Muscle of leg (tissue), 11 donors: ENCODE results near the gene INPP4B. TPM values are rescaled to one million over a fixed set of nuclear protein-coding genes. Genes with fewer than 3 reads are reported as not detected.
"Not testable (repeated sequence)": the region's sequence is repeated elsewhere in the genome, so short reads cannot be mapped to it uniquely, and the experiment has no call there.

Source experiments
- DNase-seq: peaks from one replicate; pipeline ENCODE4 v3.0.0; 2013
- H3K27ac ChIP-seq: one replicate; pipeline ENCODE4 v1.5.1; 2013; ENCODE audit warnings: mild to moderate bottlenecking, low read length, control low read depth
- H3K27me3 ChIP-seq: one replicate; pipeline ENCODE4 v1.6.1; 2013; ENCODE audit warnings: low read length; ENCODE audit not compliant: control insufficient read depth, insufficient read depth
- H3K36me3 ChIP-seq: one replicate; pipeline ENCODE4 v1.6.1; 2013; ENCODE audit warnings: low read length; ENCODE audit not compliant: control insufficient read depth, insufficient read depth
- H3K4me1 ChIP-seq: one replicate; pipeline ENCODE4 v1.6.1; 2013; ENCODE audit warnings: low read length; ENCODE audit not compliant: control insufficient read depth, insufficient read depth
- H3K4me3 ChIP-seq: one replicate; pipeline ENCODE4 v1.5.1; 2013; ENCODE audit warnings: low read length, control low read depth
- H3K9me3 ChIP-seq: replicated peaks from 2 replicates; pipeline ENCODE4 v1.6.1; 2013; ENCODE audit warnings: low read depth, low read length; ENCODE audit not compliant: control insufficient read depth
- WGBS: methylation state at CpG from one replicate; pipeline ENCODE4 v1.1.5; 2013; ENCODE audit warnings: missing lambda C conversion rate; ENCODE audit not compliant: insufficient coverage; 5-methylcytosine and 5-hydroxymethylcytosine counted together
- polyA plus RNA-seq, 8 donors: library from polyadenylated mRNA; unstranded; fragments of 120-200 nt; gene quantifications; one replicate each; pipeline versions ENCODE4 v1.2.1 to v1.2.3, GENCODE V29; 2013; ENCODE audit warnings: inconsistent platforms in 1 of 8, low replicate concordance in 1 of 8; ENCODE audit not compliant: insufficient read length in 8 of 8, insufficient read depth in 1 of 8
- total RNA-seq: library from RNA; stranded (reverse); fragments of 120-200 nt; gene quantifications from one replicate; pipeline ENCODE4 v1.2.4, GENCODE V29; 2013

Gene INPP4B
- total and polyA plus RNA-seq, 9 donors, result 15.7 to 55.1 (median 30.6) TPM

- H3K4me1 ChIP-seq, result no peaks in the 10 kb centered on the region
- no peaks in the 10 kb centered on the region for H3K27me3 ChIP-seq
- DNase-seq, result no peak
- H3K36me3 ChIP-seq, result no peaks in the 10 kb centered on the region
- no peak overlapping the region for H3K4me3 ChIP-seq
- 70% methylated on average over 3 of the region's 5 CpGs for WGBS
- H3K9me3 ChIP-seq, result peaks cover 5% of the 10 kb centered on the region
- H3K27ac ChIP-seq, result no peak overlapping the region
Measured at GRCh38 chr4:142648378-142648777, 197.7 kb downstream of the INPP4B start.

- H3K27ac ChIP-seq, result no peak overlapping the region
- DNase-seq, result peak; percentile 38
Measured at GRCh38 chr4:142645475-142646108, 200.5 kb downstream of the INPP4B start.

GRCh38 chr4:142644628-142645027, 201.5 kb downstream of the INPP4B start:
- H3K27me3 ChIP-seq, H3K36me3 ChIP-seq, H3K27ac ChIP-seq, H3K4me1 ChIP-seq, DNase-seq, H3K9me3 ChIP-seq, H3K4me3 ChIP-seq: not testable (repeated sequence)
- no CpG with 5 or more reads among the region's 1 CpG for WGBS

More at GRCh38 chr4:142645475-142646108, 200.5 kb downstream of the INPP4B start:
- H3K9me3 ChIP-seq, result no peaks in the 10 kb centered on the region
- no peaks in the 10 kb centered on the region for H3K4me1 ChIP-seq
- H3K36me3 ChIP-seq, result no peaks in the 10 kb centered on the region
- no peak overlapping the region for H3K4me3 ChIP-seq
- no CpG with 5 or more reads among the region's 4 CpGs for WGBS
- H3K27me3 ChIP-seq, result no peaks in the 10 kb centered on the region

- H3K36me3 ChIP-seq, result no peaks in the 10 kb centered on the region
- H3K27me3 ChIP-seq, result no peaks in the 10 kb centered on the region
- no CpG with 5 or more reads among the region's 2 CpGs for WGBS
- H3K4me1 ChIP-seq, result no peaks in the 10 kb centered on the region
- no peak overlapping the region for H3K4me3 ChIP-seq
- H3K27ac ChIP-seq, result no peak overlapping the region
- no peaks in the 10 kb centered on the region for H3K9me3 ChIP-seq
- DNase-seq, result no peak
Measured at GRCh38 chr4:142637614-142638013, 208.5 kb downstream of the INPP4B start.

- H3K4me3 ChIP-seq, result no peak overlapping the region
- no peaks in the 10 kb centered on the region for H3K27me3 ChIP-seq
- H3K27ac ChIP-seq, result no peak overlapping the region
- WGBS, result no CpG with 5 or more reads among the region's 2 CpGs
- no peak for DNase-seq
- H3K9me3 ChIP-seq, result peaks cover 2% of the 10 kb centered on the region
- no peaks in the 10 kb centered on the region for H3K36me3 ChIP-seq
- no peaks in the 10 kb centered on the region for H3K4me1 ChIP-seq
Measured at GRCh38 chr4:142631836-142632235, 214.3 kb downstream of the INPP4B start.

GRCh38 chr4:142615324-142615665, 230.8 kb downstream of the INPP4B start:
- Histone ChIP-seq H3K4me3 (no peak overlapping the region), H3K9me3 (no peaks in the 10 kb centered on the region), H3K27ac (no peak overlapping the region), H3K36me3 (no peaks in the 10 kb centered on the region), H3K4me1 (no peaks in the 10 kb centered on the region), H3K27me3 (no peaks in the 10 kb centered on the region)
- no peak for DNase-seq
- WGBS, result no CpG with 5 or more reads among the region's 2 CpGs

- no peak overlapping the region for H3K4me3 ChIP-seq
- H3K27ac ChIP-seq, result no peak overlapping the region
- no peaks in the 10 kb centered on the region for H3K9me3 ChIP-seq
- H3K27me3 ChIP-seq, result no peaks in the 10 kb centered on the region
- no peaks in the 10 kb centered on the region for H3K4me1 ChIP-seq
- DNase-seq, result no peak
- H3K36me3 ChIP-seq, result no peaks in the 10 kb centered on the region
- no CpG with 5 or more reads among the region's 2 CpGs for WGBS
Measured at GRCh38 chr4:142614621-142615323, 231.3 kb downstream of the INPP4B start.

- no peak for DNase-seq
- H3K4me1 ChIP-seq, result no peaks in the 10 kb centered on the region
- H3K36me3 ChIP-seq, result no peaks in the 10 kb centered on the region
- H3K4me3 ChIP-seq, result no peak overlapping the region
- H3K27ac ChIP-seq, result no peak overlapping the region
- no peaks in the 10 kb centered on the region for H3K27me3 ChIP-seq
- H3K9me3 ChIP-seq, result peaks cover 7% of the 10 kb centered on the region
- WGBS, result no CpG with 5 or more reads among the region's 1 CpG
Measured at GRCh38 chr4:142607976-142608375, 238.1 kb downstream of the INPP4B start.

GRCh38 chr4:142600952-142601351, 245.1 kb downstream of the INPP4B start:
- WGBS, result 100% methylated on average over 1 of the region's 1 CpG
- Histone ChIP-seq H3K9me3 (peaks cover 8% of the 10 kb centered on the region), H3K27ac (no peak overlapping the region), H3K27me3 (no peaks in the 10 kb centered on the region), H3K4me3 (no peak overlapping the region), H3K36me3 (no peaks in the 10 kb centered on the region), H3K4me1 (no peaks in the 10 kb centered on the region)
- no peak for DNase-seq

GRCh38 chr4:142598132-142598531, 248.0 kb downstream of the INPP4B start:
- Histone ChIP-seq H3K9me3 (peaks cover 3% of the 10 kb centered on the region), H3K27me3 (no peaks in the 10 kb centered on the region), H3K36me3 (no peaks in the 10 kb centered on the region), H3K4me3 (no peak overlapping the region), H3K4me1 (no peaks in the 10 kb centered on the region), H3K27ac (no peak overlapping the region)
- DNase-seq, result no peak
